ENCODE results near the gene BCHE.

GRCh38 chr3:165800970-165801369 lies 36.3 kb downstream of the BCHE start:
- TF ChIP-seq ZNF473 (tag by site-specific recombination; IDR thresholded peaks at IDR 0.05): no peak
- TF ChIP-seq, protein P1, sequence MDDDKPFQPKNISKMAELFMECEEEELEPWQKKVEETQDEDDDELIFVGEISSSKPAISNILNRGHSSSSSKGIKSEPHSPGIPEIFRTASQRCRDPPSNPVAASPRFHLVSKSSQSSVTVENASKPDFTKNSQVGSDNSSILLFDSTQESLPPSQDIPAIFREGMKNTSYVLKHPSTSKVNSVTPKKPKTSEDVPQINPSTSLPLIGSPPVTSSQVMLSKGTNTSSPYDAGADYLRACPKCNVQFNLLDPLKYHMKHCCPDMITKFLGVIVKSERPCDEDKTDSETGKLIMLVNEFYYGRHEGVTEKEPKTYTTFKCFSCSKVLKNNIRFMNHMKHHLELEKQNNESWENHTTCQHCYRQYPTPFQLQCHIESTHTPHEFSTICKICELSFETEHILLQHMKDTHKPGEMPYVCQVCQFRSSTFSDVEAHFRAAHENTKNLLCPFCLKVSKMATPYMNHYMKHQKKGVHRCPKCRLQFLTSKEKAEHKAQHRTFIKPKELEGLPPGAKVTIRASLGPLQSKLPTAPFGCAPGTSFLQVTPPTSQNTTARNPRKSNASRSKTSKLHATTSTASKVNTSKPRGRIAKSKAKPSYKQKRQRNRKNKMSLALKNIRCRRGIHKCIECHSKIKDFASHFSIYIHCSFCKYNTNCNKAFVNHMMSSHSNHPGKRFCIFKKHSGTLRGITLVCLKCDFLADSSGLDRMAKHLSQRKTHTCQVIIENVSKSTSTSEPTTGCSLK (tag by site-specific recombination; IDR thresholded peaks at IDR 0.05): no peak
- TF ChIP-seq, protein P2, sequence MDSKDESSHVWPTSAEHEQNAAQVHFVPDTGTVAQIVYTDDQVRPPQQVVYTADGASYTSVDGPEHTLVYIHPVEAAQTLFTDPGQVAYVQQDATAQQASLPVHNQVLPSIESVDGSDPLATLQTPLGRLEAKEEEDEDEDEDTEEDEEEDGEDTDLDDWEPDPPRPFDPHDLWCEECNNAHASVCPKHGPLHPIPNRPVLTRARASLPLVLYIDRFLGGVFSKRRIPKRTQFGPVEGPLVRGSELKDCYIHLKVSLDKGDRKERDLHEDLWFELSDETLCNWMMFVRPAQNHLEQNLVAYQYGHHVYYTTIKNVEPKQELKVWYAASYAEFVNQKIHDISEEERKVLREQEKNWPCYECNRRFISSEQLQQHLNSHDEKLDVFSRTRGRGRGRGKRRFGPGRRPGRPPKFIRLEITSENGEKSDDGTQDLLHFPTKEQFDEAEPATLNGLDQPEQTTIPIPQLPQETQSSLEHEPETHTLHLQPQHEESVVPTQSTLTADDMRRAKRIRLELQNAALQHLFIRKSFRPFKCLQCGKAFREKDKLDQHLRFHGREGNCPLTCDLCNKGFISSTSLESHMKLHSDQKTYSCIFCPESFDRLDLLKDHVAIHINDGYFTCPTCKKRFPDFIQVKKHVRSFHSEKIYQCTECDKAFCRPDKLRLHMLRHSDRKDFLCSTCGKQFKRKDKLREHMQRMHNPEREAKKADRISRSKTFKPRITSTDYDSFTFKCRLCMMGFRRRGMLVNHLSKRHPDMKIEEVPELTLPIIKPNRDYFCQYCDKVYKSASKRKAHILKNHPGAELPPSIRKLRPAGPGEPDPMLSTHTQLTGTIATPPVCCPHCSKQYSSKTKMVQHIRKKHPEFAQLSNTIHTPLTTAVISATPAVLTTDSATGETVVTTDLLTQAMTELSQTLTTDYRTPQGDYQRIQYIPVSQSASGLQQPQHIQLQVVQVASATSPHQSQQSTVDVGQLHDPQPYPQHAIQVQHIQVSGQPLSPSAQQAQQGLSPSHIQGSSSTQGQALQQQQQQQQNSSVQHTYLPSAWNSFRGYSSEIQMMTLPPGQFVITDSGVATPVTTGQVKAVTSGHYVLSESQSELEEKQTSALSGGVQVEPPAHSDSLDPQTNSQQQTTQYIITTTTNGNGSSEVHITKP (tag by site-specific recombination; IDR thresholded peaks at IDR 0.05): no peak
- TF ChIP-seq ZNF248 (tag by site-specific recombination; IDR thresholded peaks at IDR 0.05): no peak
- TF ChIP-seq, protein P3, sequence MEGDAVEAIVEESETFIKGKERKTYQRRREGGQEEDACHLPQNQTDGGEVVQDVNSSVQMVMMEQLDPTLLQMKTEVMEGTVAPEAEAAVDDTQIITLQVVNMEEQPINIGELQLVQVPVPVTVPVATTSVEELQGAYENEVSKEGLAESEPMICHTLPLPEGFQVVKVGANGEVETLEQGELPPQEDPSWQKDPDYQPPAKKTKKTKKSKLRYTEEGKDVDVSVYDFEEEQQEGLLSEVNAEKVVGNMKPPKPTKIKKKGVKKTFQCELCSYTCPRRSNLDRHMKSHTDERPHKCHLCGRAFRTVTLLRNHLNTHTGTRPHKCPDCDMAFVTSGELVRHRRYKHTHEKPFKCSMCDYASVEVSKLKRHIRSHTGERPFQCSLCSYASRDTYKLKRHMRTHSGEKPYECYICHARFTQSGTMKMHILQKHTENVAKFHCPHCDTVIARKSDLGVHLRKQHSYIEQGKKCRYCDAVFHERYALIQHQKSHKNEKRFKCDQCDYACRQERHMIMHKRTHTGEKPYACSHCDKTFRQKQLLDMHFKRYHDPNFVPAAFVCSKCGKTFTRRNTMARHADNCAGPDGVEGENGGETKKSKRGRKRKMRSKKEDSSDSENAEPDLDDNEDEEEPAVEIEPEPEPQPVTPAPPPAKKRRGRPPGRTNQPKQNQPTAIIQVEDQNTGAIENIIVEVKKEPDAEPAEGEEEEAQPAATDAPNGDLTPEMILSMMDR (tag by site-specific recombination; IDR thresholded peaks at IDR 0.05): no peak
- TF ChIP-seq ZNF658 (tag by site-specific recombination; IDR thresholded peaks at IDR 0.05): no peak
- TF ChIP-seq, protein P4, sequence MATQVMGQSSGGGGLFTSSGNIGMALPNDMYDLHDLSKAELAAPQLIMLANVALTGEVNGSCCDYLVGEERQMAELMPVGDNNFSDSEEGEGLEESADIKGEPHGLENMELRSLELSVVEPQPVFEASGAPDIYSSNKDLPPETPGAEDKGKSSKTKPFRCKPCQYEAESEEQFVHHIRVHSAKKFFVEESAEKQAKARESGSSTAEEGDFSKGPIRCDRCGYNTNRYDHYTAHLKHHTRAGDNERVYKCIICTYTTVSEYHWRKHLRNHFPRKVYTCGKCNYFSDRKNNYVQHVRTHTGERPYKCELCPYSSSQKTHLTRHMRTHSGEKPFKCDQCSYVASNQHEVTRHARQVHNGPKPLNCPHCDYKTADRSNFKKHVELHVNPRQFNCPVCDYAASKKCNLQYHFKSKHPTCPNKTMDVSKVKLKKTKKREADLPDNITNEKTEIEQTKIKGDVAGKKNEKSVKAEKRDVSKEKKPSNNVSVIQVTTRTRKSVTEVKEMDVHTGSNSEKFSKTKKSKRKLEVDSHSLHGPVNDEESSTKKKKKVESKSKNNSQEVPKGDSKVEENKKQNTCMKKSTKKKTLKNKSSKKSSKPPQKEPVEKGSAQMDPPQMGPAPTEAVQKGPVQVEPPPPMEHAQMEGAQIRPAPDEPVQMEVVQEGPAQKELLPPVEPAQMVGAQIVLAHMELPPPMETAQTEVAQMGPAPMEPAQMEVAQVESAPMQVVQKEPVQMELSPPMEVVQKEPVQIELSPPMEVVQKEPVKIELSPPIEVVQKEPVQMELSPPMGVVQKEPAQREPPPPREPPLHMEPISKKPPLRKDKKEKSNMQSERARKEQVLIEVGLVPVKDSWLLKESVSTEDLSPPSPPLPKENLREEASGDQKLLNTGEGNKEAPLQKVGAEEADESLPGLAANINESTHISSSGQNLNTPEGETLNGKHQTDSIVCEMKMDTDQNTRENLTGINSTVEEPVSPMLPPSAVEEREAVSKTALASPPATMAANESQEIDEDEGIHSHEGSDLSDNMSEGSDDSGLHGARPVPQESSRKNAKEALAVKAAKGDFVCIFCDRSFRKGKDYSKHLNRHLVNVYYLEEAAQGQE (tag by site-specific recombination; IDR thresholded peaks at IDR 0.05): no peak
- no peak for TF ChIP-seq ZNF184 (tag by site-specific recombination; IDR thresholded peaks at IDR 0.05)
- no peak for TF ChIP-seq KLF1 (tag by site-specific recombination; IDR thresholded peaks at IDR 0.05)
